Ascending aorta (tissue), 2 donors: ENCODE data around the gene TMEM169. TPM values are rescaled to one million over a fixed set of nuclear protein-coding genes. Genes with fewer than 3 reads are reported as not detected.

Experiments used
- DNase-seq, 2 donors: peaks; one replicate each; pipeline ENCODE4 v3.0.0-alpha.2; 2019; ENCODE audit warnings: low spot score in 2 of 2
- H3K27ac ChIP-seq, 2 donors: fragments of 200-600 bp; sonication (generic); one replicate each; pipeline ENCODE4 v1.5.1; 2016 to 2017; ENCODE audit warnings: mild to moderate bottlenecking in 1 of 2
- H3K27me3 ChIP-seq: fragments of 200-600 bp; sonication (generic); one replicate; pipeline ENCODE4 v1.5.1; 2017
- H3K36me3 ChIP-seq, 2 donors: fragments of 200-600 bp; sonication (generic); one replicate each; pipeline ENCODE4 v1.5.1; 2016
- H3K4me1 ChIP-seq, 2 donors: fragments of 200-600 bp; sonication (generic); one replicate each; pipeline ENCODE4 v1.5.1; 2016 to 2017; ENCODE audit warnings: mild to moderate bottlenecking in 1 of 2
- H3K4me3 ChIP-seq, 2 donors: fragments of 200-600 bp; sonication (generic); one replicate each; pipeline ENCODE4 v1.5.1; 2016 to 2017; ENCODE audit warnings: mild to moderate bottlenecking in 1 of 2
- H3K9me3 ChIP-seq, 2 donors: fragments of 200-600 bp; sonication (generic); one replicate each; pipeline ENCODE4 v1.5.1; 2016
- intact Hi-C: fragments of 100-400 bp; cut with DNase I; formaldehyde crosslinking; loops from one replicate; pipeline ENCODE4 v1.15.1; 2023
- total RNA-seq: library from RNA; depleted of rRNA; stranded (reverse); fragments of >200 nt; gene quantifications from one replicate; pipeline ENCODE4 v1.1.0, GENCODE V29; 2016
- TF ChIP-seq, protein P1 (sequence below), 3 experiments: fragments of 200-600 bp in 2 of 3; fragments of 450-650 bp in 1 of 3; sonication (generic) in 2 of 3; IDR thresholded peaks; one replicate each; pipeline ENCODE4 v1.5.1; 2016 to 2019; ENCODE audit warnings: antibody characterized with exemption in 3 of 3, mild to moderate bottlenecking in 1 of 3, moderate library complexity in 1 of 3

The TMEM169 gene
- total RNA-seq, 1 donor from 2014 or later: 7.3 TPM

DNA sequence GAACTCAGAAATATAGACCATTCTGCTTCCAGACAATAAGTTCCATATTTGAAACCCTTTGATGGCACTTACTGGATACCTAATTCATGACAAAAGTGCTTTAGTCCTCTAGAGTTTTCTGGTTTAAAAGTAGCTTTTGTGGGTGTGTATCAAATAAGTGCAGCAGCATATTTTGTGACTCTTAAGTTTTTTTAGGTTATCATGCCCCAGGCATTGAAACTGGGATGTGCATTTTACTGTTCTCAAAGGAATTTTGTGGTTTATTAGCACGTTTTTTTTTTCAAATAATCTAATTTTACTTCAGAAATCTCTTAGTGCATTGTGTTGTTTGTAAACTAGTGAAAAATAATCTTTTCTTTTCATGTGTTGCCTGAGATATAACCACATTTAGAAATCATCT lies 28.9 kb downstream of the TMEM169 start:
- Histone ChIP-seq H3K4me1 (peaks cover 3 to 19% of the 10 kb centered on the region in 2 donors), H3K27ac (peak overlapping the region; percentile 90 to 92), H3K9me3 (no peaks in the 10 kb centered on the region), H3K27me3 (no peaks in the 10 kb centered on the region), H3K36me3 (peaks cover 11 to 23% of the 10 kb centered on the region in 2 donors), H3K4me3 (peak overlapping the region; percentile 54 to 88)
- TF ChIP-seq, protein P1, sequence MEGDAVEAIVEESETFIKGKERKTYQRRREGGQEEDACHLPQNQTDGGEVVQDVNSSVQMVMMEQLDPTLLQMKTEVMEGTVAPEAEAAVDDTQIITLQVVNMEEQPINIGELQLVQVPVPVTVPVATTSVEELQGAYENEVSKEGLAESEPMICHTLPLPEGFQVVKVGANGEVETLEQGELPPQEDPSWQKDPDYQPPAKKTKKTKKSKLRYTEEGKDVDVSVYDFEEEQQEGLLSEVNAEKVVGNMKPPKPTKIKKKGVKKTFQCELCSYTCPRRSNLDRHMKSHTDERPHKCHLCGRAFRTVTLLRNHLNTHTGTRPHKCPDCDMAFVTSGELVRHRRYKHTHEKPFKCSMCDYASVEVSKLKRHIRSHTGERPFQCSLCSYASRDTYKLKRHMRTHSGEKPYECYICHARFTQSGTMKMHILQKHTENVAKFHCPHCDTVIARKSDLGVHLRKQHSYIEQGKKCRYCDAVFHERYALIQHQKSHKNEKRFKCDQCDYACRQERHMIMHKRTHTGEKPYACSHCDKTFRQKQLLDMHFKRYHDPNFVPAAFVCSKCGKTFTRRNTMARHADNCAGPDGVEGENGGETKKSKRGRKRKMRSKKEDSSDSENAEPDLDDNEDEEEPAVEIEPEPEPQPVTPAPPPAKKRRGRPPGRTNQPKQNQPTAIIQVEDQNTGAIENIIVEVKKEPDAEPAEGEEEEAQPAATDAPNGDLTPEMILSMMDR (IDR thresholded peaks at IDR 0.05): no peak
- DNase-seq: no peak
- intact Hi-C loops: loop anchor here (10.0 kb wide), 1 partner anchor 796 kb away; the partner anchor contains the start of gene ATIC

DNA sequence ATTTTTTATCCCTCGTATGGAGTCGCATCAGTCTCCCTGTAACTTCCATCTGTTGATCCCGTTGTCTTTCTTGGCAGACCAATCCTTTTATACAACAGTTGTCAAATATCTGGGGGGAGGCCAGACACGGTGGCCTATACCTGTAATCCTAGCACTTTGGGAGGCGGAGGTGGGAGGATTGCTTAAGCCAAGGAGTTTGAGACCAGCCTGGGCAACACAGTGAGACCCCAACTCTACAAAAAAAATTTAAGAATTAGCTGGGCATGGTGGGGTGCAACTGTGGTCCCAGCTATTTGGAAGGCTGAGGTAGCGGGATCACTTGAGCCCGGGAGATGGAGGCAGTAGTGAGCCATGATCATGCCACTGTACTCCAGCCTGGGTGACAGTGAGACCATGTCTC lies 29.4 kb downstream of the TMEM169 start:
- no peak overlapping the region for H3K27ac ChIP-seq
- no peak overlapping the region for H3K4me3 ChIP-seq
- no peaks in the 10 kb centered on the region for H3K27me3 ChIP-seq
- no peak for DNase-seq
- intact Hi-C loops: loop anchor here (10.0 kb wide), 1 partner anchor 796 kb away; the partner anchor contains the start of gene ATIC
- peaks cover 11 to 23% of the 10 kb centered on the region in 2 donors for H3K36me3 ChIP-seq
- TF ChIP-seq, protein P1 (IDR thresholded peaks at IDR 0.05): no peak
- no peaks in the 10 kb centered on the region for H3K9me3 ChIP-seq
- peaks cover 3 to 20% of the 10 kb centered on the region in 2 donors for H3K4me1 ChIP-seq

DNA sequence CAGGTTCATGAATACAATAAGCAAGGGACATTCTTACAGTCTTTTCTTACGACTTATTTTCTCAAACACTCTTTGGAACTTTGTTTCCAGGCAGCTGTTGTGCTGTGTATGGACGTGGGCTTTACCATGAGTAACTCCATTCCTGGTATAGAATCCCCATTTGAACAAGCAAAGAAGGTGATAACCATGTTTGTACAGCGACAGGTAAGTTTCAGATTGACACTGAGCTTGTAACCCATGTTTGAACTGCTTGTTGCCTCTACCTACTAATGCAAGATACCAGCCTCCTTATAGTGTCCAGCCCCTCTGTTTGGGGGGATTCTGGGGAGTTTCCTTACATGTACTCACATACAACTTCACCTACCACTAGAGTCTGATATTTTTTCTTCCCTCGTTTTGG lies 31.2 kb downstream of the TMEM169 start:
- peaks cover 18 to 33% of the 10 kb centered on the region in 2 donors for H3K36me3 ChIP-seq
- H3K9me3 ChIP-seq: no peaks in the 10 kb centered on the region
- intact Hi-C loops: loop anchor here (10.0 kb wide), 1 partner anchor 798 kb away; the partner anchor contains the start of gene ATIC
- TF ChIP-seq, protein P1 (IDR thresholded peaks at IDR 0.05): no peak
- no peak for DNase-seq
- no peak overlapping the region for H3K27ac ChIP-seq
- no peak overlapping the region for H3K4me3 ChIP-seq
- H3K27me3 ChIP-seq: no peaks in the 10 kb centered on the region
- H3K4me1 ChIP-seq: peaks cover 3 to 20% of the 10 kb centered on the region in 2 donors

DNA sequence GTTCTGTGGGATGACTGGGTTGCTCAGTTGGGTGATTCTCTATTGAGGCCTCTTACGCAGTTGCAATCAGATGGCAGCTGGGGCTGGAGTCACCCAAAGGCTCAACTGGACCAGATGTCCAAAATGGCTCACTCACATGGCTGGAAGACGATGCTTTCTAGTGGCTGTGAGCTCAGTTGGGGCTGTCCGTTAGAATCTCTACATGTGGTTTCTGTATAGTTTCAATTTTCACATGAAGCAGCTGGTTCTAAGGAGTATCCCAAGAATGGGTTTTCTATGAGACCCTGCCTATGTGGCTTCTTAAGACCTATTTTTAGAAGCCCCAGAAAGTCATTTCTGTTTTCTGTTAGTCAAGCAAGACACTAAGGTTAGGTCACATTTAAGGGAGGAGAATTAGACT lies 31.9 kb downstream of the TMEM169 start:
- Histone ChIP-seq H3K36me3 (peaks cover 24 to 38% of the 10 kb centered on the region in 2 donors), H3K4me1 (peaks cover 3 to 20% of the 10 kb centered on the region in 2 donors), H3K27me3 (no peaks in the 10 kb centered on the region), H3K4me3 (no peak overlapping the region), H3K9me3 (no peaks in the 10 kb centered on the region), H3K27ac (no peak overlapping the region)
- intact Hi-C loops: loop anchor here (10.0 kb wide), 1 partner anchor 799 kb away; the partner anchor contains the start of gene ATIC
- TF ChIP-seq, protein P1 (IDR thresholded peaks at IDR 0.05): no peak
- no peak for DNase-seq

DNA sequence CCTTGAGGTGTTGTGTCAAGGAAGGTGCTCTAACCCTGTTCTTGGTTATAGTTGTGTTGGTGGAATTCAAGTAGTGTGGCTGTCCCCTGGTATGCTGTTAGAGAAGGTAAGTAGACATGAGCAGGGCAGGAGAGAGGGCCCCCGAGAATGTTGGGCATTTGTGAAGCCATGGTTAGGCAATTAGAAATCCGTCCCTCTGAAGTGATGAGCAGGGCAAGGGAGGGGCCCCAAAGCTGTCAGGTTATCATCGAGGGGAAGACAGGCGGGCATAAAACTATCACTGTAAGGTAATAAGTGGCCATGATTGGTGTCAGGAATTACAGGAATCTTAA lies 32.6 kb downstream of the TMEM169 start:
- no peaks in the 10 kb centered on the region for H3K9me3 ChIP-seq
- no peak overlapping the region for H3K4me3 ChIP-seq
- intact Hi-C loops: loop anchor here (10.0 kb wide), 1 partner anchor 800 kb away; the partner anchor contains the start of gene ATIC
- peaks cover 31 to 46% of the 10 kb centered on the region in 2 donors for H3K36me3 ChIP-seq
- TF ChIP-seq, protein P1 (IDR thresholded peaks at IDR 0.05): no peak
- H3K27ac ChIP-seq: peak overlapping the region in 1 of 2 donors; percentile 48
- no peaks in the 10 kb centered on the region for H3K27me3 ChIP-seq
- no peak for DNase-seq
- H3K4me1 ChIP-seq: peaks cover 3 to 20% of the 10 kb centered on the region in 2 donors
